Measurements from ENCODE around the gene ASB10. TPM values are rescaled to one million over a fixed set of nuclear protein-coding genes. Genes with fewer than 3 reads are reported as not detected.

The ASB10 gene
- total RNA-seq, 1 donor from 2014 or later = not detected

DNA sequence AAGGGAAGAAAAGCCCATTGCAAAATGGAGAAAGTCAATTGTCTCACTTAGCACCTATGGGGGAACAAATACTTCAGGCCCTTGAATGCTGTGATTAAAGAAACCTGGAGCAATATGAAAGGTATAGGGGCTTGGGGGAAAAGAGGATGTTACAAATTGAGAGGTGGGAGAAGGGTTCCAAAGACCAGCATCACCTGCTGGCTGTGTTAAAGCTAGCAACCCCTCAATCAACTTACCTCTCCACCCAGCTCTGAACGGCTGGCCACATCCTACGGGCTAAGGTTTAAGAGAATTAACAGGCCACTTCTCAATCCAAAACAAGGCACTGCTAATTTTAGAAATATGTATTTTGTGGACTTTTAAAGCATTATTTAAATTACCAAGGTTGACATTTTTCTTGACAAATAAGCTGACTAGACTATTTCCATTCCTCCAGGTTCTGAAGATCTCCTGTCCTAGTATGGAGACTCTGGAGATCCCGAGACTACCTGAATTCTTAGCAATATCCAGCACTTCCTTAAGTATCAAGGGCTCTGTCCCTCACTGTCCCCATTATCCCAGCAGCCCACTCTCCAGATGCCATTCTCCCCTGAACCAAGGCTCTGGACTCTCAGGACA is 24.2 kb upstream of the ASB10 start:
- FAIRE-seq (no peak), DNase-seq (ENCODE audit: low spot score in 2 of 2) (no peak)

- FAIRE-seq = no peak
- DNase-seq (ENCODE audit: low spot score in 2 of 2) = no peak
Observed at GRCh38 chr7:151210087-151210854, 23.2 kb upstream of the ASB10 start, which contains the start of gene H2BK1. H2BK1 (minus strand) TSS chr7:151210488; CDS start chr7:151210318, 170 bp downstream.

DNA sequence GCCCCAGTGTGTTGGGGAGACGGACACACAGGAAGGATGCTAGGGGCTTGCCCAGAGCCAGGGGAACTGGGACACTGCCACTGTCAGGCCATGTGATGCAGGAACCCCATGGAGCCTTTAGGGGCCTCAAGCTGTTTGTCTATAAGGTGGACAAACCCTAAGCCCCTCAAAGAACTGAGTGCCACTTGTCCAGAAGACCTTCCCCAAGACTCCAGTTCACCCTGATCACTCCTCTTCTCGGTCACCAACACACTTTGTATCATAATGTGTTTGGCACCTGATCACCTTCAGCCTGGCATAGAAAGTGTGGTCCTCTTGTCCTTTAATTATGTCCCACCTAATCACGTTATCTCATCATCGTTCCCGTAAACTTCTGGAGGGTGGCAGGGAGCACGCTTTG is 22.5 kb upstream of the ASB10 start:
- FAIRE-seq (no peak), DNase-seq (ENCODE audit: low spot score in 2 of 2) (no peak)

- no peak for FAIRE-seq
- DNase-seq (ENCODE audit: low spot score in 2 of 2) = no peak
Observed at GRCh38 chr7:151208253-151208862, 21.3 kb upstream of the ASB10 start.

GRCh38 chr7:151207804-151208203 is 20.8 kb upstream of the ASB10 start:
- FAIRE-seq (no peak), DNase-seq (ENCODE audit: low spot score in 2 of 2) (no peak)

- FAIRE-seq (no peak), DNase-seq (ENCODE audit: low spot score in 2 of 2) (no peak)
Observed at GRCh38 chr7:151207315-151207714, 20.3 kb upstream of the ASB10 start.

DNA sequence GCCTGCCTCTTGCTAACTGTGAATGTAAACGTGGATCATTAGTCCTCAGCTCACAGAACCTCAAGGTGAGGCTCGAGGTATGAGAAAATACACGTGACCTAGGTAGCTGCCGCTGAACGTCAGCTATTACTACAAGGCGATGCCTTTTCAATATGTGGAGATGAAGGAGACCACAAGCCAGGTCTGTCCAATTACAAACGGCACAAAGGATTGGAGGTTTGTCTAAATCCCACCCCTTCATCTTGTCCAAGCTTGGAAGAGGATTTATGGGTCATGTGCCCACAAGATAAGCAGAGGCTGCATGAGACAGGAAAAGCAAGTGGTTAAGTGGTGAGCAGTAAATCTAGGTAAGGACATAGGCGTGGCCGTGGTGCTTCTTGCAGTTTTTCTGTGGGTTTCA is 19.9 kb upstream of the ASB10 start:
- no peak for DNase-seq (ENCODE audit: low spot score in 2 of 2)
- no peak for FAIRE-seq

- FAIRE-seq = no peak
- no peak for DNase-seq (ENCODE audit: low spot score in 2 of 2)
Observed at GRCh38 chr7:151205730-151206129, 18.7 kb upstream of the ASB10 start.

DNA sequence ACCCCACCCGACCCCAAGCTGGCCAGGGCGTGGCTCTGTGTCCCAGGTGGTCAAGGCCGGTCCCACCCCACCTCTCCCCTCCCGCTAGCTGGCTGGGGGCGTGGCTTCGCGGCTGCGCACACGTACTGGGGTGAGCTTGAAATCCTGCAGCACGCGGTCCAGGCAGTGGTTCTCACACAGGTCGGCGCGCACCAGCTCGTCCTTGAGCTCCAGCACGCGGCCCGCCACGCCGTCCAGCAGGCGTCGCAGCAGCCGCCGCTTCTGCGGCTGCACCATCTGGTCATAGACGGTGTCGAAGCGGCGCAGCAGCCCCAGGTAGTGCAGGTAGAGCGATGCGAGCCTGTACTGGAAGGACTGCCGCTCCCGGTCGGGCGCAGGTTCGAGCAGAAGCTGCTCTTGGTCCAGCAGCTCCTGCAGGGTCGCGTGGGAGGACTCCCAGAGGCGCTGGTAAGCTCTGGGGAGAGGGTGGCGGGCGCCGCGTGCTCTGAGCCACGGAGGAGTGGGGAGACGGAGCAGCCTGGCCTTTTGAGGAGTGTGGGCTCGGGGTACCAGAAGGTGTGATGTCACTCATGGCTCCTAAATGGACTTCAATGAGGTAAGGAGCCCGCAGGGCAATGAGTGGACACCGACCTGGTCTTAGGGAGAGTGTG is 17.5 kb upstream of the ASB10 start:
- DNase-seq (ENCODE audit: low spot score in 2 of 2) = no peak
- FAIRE-seq = no peak

- DNase-seq (ENCODE audit: low spot score in 2 of 2) (no peak), FAIRE-seq (no peak)
Observed at GRCh38 chr7:151202836-151203235, 15.8 kb upstream of the ASB10 start.

- DNase-seq (ENCODE audit: low spot score in 2 of 2) = no peak
- no peak for FAIRE-seq
Observed at GRCh38 chr7:151201751-151202150, 14.7 kb upstream of the ASB10 start.

DNA sequence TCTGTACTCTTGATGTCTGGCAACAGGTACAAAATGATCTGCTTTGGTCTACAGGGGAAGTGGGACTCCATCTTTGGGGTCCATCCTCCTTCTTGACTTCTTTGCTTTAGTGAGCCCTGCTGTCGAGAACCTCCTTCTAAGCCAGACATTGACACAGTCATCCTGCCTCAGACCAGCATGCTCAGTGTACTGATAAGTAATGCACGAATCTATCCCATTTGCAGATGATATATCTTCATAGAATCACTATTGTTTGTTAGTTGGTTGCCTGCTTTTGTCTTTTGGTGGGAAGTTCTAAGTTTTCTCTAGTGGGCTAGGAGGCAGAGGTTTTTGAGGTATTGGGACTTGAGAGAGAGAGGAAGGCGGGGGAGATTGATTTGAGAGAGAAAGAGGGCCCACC is 14.3 kb upstream of the ASB10 start:
- no peak for DNase-seq (ENCODE audit: low spot score in 2 of 2)
- no peak for FAIRE-seq

DNA sequence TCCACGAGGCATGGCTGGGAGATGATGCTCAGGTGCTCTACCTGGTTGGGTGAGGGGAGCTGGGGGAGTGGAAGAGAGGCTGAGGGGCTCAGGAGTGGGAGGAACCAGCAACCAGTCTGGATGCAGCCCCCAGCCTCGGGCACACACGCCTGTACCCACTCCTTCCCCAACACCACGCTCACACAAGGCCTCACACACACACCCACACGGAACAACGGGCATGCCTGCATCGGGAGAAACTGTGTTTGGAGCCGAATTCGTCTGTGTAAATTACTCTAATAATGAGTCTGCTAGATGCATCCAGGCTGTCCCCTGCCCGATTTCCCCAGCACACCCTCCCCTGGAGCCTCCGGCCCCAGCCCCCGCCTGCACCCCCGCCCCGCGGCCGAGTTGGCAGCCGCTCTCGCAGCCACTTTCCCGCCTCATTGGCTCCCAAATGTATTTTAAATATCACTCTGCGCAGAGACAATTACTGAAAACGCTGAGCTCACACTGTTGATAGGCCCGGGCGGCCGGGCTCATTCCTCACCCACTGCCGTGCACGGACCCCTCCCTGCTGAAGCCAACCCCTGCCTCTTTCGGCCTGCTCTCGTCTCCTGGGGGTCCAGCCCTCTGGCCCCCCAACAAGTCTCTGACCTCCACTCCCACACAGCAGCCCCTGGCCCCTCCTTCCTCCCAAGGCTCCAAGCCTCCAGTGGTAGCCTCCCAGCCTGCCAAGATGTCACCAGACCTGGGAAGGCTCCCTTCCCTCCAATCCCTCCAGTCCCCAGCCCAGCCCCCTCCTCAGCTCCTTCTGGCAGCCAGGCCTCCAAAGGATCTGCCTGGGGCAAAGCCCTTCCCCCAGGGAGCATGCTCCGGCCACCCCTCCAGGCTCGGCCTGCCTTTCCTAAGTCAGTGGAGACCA is 12.1 kb upstream of the ASB10 start:
- FAIRE-seq (no peak), DNase-seq (ENCODE audit: low spot score in 2 of 2) (peak in 1 of 2 donors; percentile 64)

- FAIRE-seq (no peak), DNase-seq (ENCODE audit: low spot score in 2 of 2) (no peak)
Observed at GRCh38 chr7:151197932-151198331, 10.9 kb upstream of the ASB10 start.

GRCh38 chr7:151195616-151196450 is 8.8 kb upstream of the ASB10 start:
- no peak for FAIRE-seq
- no peak for DNase-seq (ENCODE audit: low spot score in 2 of 2)

DNA sequence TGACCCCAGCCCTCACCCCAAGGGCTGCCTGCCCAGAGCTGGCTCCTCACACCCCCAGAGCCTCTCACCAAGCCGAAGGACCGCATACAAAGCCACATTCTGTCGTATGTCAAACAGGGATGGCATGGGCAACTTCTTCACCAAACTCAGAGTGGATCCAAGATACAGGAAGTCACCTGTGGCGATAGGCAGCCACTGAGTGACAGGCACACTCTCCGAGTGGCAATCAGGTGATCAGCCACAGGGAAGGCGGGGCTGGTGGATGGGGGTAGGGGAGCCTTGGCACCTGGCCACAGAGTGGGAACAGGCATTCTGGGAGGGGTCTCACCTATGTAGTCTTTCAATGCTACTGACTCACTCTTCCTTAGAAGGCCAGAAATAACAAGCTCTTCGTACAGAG is 7.1 kb upstream of the ASB10 start:
- no peak for FAIRE-seq

GRCh38 chr7:151193203-151193978 is 6.3 kb upstream of the ASB10 start:
- DNase-seq (ENCODE audit: low spot score in 2 of 2) = no peak
- FAIRE-seq = no peak

More for the DNA sequence above, 7.1 kb upstream of the ASB10 start:
- no peak for DNase-seq (ENCODE audit: low spot score in 2 of 2)

DNA sequence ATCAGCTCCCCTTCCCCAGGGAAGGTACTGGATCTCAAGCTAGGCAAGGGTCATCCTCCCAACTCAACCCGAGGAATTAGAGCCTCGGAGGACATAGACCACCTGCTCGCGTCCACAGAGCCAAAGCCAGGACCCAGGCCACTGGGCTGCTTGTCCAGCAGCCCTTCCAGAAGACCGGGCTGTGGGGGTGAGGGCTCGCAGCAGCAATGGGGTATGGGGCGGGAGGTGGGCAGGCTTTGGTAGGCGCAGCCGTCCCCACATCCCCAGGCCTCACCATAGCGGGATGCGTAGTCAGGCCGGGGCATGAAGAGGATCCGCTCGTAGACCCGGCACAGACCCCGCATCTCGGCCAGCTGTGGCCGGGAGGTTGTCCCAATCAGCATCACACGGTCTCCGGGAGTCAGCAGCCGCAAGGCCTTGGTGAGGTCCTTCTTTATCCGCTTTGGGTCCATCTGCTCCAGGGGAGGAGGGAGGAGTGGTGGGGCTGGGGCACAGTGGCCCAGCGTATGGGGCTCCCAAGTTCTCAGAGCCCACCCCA is 5.0 kb upstream of the ASB10 start:
- FAIRE-seq (no peak), DNase-seq (ENCODE audit: low spot score in 2 of 2) (no peak)
